ENCODE measurements around the gene FAM72B.
"Not testable (repeated sequence)": the region's sequence is repeated elsewhere in the genome, so short reads cannot be mapped to it uniquely, and the experiment has no call there.

FAM72B gene

DNA sequence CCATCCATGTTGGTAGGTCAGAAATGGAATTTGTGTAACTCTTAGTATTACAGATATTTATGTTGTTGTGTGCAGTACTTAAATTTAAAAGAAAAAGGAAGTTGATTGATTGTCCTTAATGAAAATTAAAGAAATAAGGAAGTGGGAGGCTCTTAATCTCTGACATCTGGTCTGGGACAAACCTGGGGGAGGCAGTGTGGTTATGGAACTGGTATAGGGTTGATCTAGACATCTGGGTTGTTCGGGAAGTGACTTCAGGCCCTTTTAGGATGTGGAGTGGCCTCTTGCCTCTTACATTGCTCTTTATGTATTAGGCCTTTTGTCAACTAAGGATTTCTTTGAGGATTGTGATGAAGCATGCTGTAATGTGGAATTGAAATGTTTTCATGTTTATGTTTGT lies 16.1 kb upstream of the FAM72B start:
- not testable (repeated sequence) for DNase-seq (ENCODE audit: low read depth in 2 of 2)

DNA sequence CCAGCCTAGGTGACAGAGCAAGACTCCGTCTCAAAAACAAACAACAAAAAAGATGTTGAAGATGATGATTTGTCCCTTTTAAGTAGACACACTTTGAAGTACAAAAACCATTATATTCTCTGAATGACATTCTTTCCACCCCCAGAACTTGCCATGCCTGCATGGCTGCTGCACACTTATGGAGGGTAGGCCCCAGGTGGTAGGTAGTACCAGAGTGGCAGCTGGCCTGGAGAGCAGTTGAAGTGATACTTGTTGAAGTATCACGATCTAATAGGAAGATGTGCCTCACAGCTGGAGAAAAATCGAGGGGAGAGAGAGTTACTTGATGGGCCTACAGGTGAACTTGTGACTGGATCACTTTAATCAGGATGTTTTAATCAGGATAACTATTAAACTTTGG lies 15.6 kb upstream of the FAM72B start:
- DNase-seq (ENCODE audit: low read depth in 2 of 2): not testable (repeated sequence)

DNA sequence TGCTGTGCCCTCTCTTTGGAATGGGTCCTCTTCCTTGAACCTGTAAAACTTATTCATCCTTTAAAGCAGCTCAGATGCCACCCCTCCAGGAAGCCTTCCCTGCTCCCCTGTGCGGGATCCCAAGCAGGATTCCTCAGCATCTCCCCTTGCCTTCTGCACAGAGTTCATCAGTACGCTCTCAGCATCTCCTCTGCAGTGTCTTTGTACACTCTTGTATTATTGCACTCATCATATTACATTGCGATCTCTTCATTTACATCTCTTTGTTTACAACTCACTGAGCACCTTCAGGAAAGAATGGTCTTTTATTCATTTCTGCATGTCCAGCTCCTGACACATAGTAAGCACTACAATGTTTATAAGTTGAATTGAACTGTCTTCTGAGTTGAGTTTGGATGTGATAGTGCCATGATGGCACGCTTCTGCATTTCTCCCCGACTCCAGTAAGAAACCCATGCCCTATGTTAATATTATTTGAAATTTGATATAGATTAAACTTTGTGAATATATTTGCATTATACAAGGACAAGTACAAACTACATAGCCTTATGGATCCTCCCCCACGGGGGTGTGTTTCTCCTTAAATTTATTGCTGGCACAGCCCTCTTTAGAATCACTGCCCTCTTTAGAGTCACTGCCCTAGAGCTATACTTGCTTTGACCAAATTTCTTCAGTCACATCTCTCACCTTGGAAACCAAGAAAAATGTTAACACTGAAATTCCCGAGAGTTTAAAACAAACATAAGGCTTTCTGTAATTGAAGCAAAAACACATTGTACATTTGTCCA lies 13.1 kb upstream of the FAM72B start:
- not testable (repeated sequence) for DNase-seq (ENCODE audit: low read depth in 2 of 2)

DNA sequence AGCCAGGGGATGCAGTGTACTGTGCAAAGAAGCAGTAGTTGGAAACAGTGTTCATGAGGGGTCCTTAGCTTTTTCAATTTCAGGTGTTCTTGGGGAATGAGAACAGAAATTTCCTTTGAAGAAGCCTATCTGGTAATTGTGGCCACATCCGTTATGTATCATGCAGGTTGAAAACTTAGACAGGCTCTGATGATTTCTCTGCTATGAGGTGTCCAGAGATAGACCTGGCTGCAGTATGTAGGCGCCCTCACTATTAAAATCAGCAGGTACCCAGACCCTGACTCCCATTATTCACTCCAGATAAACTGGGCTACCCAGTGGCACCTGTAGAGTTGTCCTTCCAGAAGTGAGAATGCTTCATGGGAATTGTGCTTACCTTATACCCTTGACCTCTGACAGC lies 8.4 kb upstream of the FAM72B start:
- not testable (repeated sequence) for DNase-seq (ENCODE audit: low read depth in 2 of 2)

DNA sequence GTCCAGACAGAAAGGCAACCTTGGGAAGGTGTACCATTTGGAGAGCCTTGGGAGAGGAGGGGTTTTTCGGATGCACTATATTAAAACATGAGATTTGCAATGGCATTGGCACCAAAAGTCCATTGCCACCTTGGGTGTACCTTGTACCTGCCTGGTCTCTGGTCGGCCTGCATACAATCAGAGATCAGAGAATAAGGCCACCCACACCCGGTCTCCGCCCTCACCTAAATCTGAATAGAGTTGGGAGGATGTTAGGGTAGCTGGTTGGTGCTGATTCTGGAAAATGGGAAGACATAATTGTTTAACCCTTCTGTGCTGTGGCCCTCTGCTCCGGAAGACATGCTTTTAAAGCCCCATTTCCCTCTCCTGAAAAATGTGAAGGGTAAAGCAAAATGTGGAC lies 3.8 kb upstream of the FAM72B start:
- not testable (repeated sequence) for DNase-seq (ENCODE audit: low read depth in 2 of 2)

DNA sequence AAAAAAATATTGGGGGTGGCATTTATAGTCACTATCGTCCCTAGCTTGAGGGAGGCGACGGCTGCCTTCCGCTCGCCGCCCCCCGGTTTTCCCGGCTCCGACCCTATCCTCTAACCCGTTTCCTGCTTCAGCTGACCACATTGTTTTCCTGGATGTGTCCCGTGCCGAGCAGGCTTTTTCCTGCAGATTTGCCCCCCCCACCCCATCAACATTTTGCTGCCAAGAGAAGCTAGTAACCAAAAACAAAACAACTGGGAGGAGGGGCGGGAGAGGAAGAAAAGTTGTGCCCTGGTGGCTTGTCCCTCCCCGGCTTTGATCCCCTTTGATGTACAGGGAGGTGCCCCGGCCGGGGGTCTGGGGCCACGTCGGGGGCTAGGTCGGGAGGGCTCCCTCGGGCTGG lies 2.1 kb upstream of the FAM72B start:
- not testable (repeated sequence) for DNase-seq (ENCODE audit: low read depth in 2 of 2)

DNA sequence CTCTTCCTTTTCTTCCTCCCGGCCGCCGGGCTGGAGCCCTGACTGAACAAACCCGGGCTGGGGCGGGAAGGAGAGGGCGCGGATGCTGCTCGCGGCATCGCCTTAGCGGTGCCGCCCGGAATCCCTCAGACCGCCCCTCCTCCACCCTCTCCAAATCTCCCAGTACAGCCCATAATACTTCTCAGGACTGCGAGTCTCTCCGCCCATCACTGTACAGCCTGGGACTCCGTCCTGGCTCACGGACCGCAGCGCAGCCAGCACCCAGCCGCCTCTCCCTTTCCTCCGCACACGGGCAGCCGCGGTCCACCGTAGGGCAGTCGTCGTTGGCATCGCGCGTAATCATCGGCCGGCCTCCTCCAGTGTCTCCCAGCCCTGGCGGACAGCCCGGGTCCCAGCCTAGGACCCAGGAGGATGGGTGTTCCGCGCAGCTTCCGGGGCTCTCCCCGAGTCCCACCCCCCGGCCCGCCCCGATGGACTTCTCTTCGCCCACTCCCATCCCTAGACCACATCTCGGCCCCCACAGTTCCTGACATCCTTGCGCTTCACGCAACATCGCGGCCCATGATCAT lies 1.1 kb upstream of the FAM72B start:
- not testable (repeated sequence) for DNase-seq (ENCODE audit: low read depth in 2 of 2)

DNA sequence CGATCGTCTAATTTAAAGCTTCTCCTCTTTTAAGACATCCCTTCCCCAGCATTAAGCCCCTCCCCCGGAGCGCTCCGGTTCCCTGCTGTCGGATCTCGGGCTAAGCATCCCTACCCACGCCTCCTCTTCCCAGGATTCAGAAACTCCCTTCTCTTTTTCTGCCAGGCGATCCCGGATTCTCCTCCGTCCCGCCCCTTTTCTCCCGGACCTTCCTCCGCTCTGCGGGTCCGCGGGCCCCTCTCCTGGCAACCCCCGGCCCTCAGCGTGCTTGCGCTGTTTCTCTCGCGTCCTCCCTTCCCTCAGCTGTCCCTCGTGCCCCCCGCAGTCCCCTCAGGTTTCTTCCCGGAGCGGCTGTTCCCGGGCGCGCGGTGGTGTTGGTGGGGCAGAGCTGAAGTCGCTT lies 273 bp downstream of the FAM72B start:
- DNase-seq (ENCODE audit: low read depth in 2 of 2): not testable (repeated sequence)

DNA sequence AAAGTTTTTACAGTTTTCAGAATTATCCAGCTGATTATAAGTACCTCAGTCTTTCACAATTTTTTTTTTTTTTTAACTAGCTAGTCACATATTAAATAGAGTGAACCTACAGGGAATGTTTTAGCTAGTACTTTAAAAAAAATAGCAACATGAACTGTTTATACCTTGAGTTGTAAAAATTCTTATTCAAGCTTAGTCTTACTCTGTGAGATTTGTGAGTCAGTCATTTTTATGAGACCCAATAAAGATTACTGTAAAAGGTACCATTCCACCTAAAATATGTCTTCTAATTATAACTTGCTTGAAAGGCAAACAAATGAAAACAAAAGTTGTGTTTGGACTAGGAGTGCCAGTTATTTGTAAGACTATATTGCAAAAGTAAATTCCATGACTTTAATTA lies 5.9 kb downstream of the FAM72B start:
- DNase-seq (ENCODE audit: low read depth in 2 of 2): not testable (repeated sequence)

DNA sequence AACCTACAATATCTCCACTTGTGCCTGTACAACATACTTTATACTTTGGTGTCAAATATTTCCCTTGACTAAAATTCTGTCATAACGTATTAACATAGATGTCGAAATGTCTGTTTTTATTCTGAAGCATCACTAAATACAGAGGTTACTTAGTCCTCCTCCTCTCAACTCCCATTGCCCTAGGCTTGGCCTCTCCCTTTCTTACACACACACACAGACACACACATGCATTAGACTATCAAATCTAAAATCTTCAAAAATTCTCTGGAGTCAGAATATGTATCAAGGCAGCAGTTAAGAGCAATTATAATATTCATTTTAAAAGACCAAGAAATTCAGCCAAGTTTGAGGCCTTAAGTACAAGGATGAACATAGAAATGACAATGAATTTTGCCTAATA lies 7.5 kb downstream of the FAM72B start:
- not testable (repeated sequence) for DNase-seq (ENCODE audit: low read depth in 2 of 2)

DNA sequence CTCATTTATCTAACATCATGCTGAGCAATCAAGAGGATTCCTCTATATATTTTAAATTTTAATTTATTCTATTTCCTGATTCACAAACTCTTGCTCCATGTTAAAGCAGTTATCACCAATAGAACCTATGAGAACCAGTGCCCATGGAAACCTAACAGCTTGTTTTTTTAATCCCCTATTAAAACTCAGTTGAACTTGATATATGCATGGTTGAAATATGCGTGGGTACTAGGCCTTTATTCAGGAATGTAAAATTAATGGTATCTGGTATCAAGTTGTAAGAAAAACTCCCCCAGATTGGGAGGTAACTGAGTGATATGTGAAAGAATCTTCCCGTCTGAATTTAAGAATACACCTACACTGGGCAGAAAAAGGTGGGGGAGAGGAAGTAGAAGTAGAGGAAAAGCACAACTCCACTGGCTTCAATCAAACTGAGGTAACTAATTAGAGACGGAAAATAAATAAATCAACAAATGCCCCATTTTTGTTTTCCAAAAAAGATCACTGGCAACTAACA lies 15.9 kb downstream of the FAM72B start:
- not testable (repeated sequence) for DNase-seq (ENCODE audit: low read depth in 2 of 2)

DNA sequence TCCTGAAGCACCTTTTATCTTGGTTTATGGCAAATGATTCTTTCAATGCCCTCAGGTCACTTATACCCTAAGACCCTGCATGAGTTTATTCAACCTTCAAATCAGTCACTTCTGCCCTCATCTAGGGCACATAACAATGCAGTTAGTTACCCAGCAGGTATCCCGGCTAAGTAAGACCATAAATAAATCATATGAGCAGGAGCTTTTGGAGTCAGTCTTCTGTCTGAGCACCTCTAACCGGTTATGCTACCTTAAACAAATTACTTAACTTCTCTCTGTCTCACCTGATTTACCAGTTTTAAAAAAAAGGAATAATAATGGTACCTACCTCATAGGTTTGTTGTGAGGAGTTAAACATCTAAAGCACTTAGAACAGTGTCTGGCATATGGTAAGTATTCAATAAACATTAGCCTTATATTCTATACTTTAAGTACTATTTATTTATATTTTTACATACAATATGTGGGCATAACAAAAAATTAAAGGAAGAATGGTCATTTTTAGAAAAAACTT lies 16.9 kb downstream of the FAM72B start:
- DNase-seq (ENCODE audit: low read depth in 2 of 2): not testable (repeated sequence)

DNA sequence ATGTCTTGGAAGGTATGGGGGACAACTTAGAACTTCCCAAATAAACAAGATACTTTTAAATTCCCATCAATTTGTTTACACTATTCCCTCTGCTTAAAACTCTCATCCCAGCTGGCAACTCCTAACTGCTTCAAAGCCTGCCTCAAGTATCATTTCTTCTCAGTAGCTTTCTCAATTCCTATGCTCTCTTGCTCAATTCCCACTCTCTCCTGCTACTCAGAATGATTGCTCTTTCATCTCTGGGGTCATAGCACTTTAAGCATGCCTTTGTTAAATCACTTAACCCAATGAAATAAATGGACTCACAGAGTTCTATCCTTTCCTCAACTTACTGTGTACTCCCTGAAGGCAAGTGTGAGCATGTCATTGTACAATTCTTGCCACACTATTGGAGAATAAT lies 18.8 kb downstream of the FAM72B start:
- DNase-seq (ENCODE audit: low read depth in 2 of 2): not testable (repeated sequence)

DNA sequence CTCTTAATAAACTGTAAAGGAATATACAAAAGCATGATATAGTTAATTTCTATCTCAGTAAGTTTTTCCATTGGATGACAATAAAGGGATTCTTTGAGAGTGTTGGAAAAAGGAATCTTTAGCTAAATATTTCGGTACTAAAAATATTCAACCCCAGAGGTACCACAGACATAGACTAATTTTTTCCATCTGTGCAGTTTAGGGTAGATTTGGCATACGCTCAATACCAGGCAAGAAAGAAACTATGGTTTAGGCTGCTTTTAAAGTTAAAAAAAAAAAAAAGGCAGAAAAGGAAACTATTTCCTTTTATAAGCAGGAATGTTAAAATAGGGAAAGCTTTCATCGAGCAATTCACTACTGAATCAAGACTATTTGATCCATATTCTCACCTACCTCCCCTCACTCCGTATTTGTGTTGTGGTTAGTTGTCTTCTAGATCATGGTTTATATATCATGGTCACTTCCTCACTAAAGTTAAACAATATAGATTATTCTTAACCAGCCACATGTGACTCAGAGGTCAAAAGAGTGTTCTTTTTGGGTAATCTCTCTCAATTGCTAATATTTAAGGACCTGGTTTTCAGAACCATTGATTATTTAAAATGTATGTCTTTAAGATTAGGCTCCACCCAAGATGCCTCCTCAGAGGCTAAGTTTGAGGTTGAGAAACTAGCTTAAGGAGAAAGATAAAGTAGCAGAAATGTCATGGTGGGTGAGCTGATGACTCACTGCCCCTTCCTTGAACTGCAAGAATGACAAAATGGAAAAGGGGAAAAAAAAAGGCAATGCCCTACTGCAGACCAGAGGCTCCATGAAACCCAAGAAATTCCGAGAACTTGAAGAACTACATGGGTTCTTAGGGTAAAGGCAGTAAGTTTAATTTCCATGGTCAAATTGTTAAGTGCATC lies 20.0 kb downstream of the FAM72B start:
- not testable (repeated sequence) for DNase-seq (ENCODE audit: low read depth in 2 of 2)

DNA sequence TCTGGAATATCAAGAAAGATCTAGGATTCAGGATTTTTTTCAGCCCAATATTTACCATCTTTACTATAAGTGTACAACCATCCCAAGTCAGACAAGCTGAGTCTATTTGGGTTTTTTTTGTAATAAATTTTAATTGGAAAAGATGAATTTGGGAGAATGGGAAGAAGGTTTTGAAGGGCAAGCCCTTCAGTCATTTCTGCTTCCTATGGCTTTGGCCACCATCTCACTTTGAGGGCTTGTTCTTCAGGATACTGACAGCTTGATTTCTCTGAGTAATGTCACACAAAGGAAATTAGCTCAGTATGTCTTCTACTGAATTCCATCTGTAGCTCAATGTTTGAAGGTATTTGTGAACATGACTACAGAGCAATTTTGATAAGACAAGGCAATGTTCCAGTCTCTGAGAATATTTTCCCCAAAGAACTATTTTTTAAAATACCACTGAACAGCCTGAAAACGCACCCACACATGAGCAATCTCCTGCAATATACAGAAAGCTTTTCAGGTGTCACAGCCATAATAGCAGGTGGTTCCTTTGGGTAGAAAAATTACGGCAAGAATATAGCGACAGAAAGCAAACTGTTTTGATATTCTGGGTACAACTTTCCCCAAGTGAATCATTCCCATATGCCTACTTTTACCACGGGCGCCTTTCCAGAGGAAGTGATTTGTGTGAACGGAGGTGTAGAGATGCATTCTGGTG lies 22.8 kb downstream of the FAM72B start:
- not testable (repeated sequence) for DNase-seq (ENCODE audit: low read depth in 2 of 2)

DNA sequence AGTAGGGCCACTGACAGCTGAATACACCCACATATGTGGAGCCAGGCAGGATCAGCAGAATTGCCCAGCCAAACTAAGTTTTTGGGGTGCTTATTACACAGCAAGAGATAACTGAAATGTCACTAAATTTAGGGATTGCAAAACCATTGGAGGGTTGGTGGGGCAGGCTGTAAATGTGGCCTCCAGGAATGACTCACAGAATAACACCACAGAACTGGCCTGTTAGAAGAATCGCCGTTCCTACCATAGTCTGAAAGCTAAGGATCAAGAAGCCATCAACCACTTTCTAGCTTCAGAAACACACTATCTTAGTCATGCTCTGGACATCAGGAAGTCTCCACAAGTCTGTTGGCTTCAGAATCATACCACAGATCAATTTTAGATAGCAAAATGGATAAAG lies 24.0 kb downstream of the FAM72B start:
- not testable (repeated sequence) for DNase-seq (ENCODE audit: low read depth in 2 of 2)

DNA sequence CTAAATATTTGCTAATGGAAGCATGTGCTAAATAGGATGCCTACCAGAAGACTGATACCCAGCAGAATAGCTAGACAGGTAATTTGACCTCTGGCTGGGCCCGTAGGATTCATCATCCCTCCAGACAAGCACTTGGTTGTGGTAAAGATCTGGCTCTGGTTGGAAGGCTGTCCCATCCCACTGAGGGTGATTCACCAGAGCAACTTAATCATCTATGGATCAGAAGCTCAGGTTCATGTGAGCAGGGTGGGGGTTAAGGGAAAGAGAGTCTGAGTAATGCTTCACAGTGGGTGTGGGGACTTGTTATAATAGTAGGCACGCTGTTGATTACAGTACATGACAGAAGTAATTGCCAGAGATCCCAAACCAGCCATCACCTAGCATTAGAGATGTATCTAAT lies 26.5 kb downstream of the FAM72B start:
- DNase-seq (ENCODE audit: low read depth in 2 of 2): not testable (repeated sequence)

DNA sequence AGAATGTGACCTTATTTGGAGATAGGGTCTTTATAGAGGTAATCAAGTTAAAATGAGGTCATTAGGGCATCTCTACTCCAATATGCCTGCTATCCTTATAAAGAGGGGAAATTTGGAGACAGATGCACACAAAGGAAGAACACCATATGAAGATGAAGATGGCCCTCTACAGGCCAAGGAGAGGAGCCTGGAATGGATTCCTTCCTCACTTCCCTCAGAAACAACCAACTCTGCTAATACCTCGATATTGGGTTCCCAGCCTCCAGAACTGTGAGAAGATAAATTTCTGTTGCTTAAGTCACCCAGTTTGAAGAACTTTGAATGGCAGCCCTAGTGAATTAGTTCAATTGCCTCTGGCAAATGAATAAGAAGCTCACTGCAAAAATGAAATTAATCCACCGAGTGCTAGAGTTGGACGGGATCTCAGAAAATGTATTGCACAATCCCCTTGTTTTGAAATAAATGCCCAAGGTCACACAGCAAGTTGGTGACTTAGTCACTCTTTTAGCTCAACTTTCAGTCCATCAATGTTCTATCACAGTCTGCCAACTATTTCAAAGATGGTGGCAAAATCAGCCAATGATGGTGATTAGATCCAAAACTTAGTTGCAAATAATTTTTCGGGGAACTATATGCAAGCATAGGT lies 27.1 kb downstream of the FAM72B start:
- DNase-seq (ENCODE audit: low read depth in 2 of 2): not testable (repeated sequence)

DNA sequence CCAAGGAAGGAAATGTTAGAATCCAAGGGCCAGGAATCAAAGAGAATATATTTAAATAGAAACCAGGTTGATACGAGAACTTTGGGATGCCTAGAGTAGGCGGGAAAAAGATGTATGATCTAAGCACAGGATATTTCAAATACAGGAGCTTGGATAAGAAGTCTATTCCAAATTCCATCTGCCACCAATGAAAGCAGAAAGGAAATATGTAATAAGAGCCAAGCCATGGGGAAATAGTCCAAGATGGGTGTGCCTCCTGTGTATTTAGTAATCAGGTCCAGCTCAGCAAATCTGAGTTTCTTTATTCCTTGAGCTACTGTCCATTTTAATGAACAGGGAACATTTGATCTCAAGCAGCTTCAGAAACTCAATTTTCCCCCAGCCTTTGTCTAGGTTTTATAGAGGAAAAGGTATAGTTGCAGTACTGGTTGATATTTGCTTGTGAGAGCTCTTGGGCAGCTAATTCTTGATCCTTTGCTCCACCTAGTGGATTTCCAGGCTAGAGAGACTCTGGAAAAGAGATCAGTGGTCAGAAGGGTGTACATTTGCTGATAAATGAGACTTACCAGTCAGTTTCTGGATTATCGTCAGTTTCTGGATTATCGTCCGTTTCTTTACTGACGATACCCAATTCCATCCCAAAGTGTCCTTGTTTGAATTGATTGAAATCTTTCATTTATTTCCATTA lies 28.3 kb downstream of the FAM72B start:
- not testable (repeated sequence) for DNase-seq (ENCODE audit: low read depth in 2 of 2)

DNA sequence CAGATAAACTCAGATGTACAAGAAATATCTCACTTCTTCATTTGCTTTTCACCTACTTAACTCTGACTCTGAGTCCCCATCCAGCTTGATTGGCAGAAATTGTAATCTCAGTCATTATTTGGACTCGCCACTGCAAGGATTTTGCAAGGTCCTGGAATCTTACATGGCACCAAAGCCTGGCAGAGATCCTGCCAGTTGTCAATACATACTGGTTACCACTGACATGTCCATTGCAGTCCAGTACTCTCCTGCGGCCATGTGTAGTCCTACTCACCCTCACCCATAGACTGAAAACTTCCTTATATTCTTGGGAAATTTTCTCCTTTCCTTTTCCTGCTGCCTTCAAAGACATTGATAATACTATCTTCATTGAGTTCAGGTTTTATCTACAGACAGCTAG lies 29.3 kb downstream of the FAM72B start:
- DNase-seq (ENCODE audit: low read depth in 2 of 2): not testable (repeated sequence)
